ENCODE results near the gene PLEKHG4B.

- no peak for TF ChIP-seq CTCF (conservative IDR thresholded peaks at IDR 0.05; ENCODE audit: low read depth, low read length)
- no peak for TF ChIP-seq MXI1 (IDR thresholded peaks at IDR 0.05; ENCODE audit: borderline replicate concordance, low read depth, low read length)
- TF ChIP-seq ELK1 (IDR thresholded peaks at IDR 0.05; ENCODE audit: borderline replicate concordance, low read depth, low read length) = no peak
- no peak for TF ChIP-seq USF2 (IDR thresholded peaks at IDR 0.05; ENCODE audit: low read depth, low read length)
- no peak for TF ChIP-seq MAFK (IDR thresholded peaks at IDR 0.05; ENCODE audit: low read depth, low read length)
- TF ChIP-seq BHLHE40 (IDR thresholded peaks at IDR 0.05; ENCODE audit: low read depth, low read length) = no peak
- TF ChIP-seq POLR2A (IDR thresholded peaks at IDR 0.05; ENCODE audit: low read depth, low read length) = no peak
- no peak for TF ChIP-seq MAZ (IDR thresholded peaks at IDR 0.05; ENCODE audit: borderline replicate concordance, low read depth, low read length)
- TF ChIP-seq RFX5 (IDR thresholded peaks at IDR 0.05; ENCODE audit: low read depth, low read length) = no peak
- no peak for TF ChIP-seq CHD1 (IDR thresholded peaks at IDR 0.05; ENCODE audit: low read depth, low read length)
These were observed 65.3 kb downstream of the PLEKHG4B start for GRCh38 chr5:157126-157715.

Data from IMR-90 (cell line).